ENCODE results near the gene CEP72.

Gene CEP72

DNA sequence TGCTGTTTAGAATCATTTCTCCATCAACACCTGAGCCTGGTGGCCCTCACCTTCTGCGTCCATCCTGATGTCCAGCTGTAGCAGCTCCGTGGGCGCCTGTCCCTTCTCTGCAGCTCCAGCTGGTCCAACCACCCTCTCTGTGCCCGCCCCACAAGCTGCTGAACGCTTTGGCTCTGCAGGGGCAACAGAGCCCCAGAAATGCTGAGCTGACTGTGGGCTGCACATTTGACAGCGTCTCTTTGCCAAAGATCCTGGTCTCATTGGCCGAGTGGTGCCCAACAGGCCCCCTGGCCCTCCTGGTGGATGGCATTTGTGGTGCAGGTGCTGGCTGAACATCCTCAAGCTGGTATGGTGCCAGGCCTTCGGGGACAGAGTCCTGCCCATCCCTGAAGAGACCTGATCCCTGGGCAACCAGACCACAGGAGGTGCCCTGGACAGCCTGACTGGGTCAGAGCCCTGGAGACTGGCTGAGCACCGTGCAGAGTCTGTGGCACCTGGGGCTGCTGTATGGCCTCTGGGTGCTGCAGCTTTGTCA lies 25.3 kb upstream of the CEP72 start:
- no peak for TF ChIP-seq GATA2 (IDR thresholded peaks at IDR 0.05; ENCODE audit: low read depth, low read length)
- no peak for TF ChIP-seq GATA3 (IDR thresholded peaks at IDR 0.05; ENCODE audit: low read depth, low read length)

GRCh38 chr5:587403-587802 lies 24.7 kb upstream of the CEP72 start:
- no peak for TF ChIP-seq GATA2 (IDR thresholded peaks at IDR 0.05; ENCODE audit: low read depth, low read length)
- no peak for TF ChIP-seq GATA3 (IDR thresholded peaks at IDR 0.05; ENCODE audit: low read depth, low read length)

DNA sequence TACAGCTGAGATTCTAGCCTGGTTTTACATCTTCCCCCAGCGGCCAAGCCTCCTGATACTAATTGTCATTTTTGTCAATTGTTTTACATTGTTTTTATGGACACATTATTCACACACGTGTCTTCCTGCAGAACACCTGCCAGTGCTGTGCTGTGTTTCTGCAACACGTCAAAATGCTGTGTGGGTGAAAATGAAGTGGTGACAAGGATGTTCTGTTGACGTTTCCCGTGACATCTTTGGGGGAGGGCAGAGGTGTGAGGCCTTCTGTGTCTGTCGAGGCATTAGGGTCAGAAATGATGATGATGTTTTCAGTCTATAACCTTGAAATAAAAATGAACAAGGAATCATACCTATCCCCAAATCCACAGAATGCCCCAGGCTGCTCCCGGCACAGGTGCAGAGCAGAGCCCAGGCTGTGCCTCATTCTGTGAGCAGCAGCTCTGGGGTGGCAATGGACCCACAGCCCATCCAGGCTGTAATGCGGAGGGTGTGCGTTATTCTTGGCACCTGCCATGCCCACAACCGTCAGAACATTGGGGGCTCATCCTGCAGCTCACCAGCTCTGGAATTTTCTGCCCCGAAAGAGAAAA lies 23.6 kb upstream of the CEP72 start:
- TF ChIP-seq GATA2 (IDR thresholded peaks at IDR 0.05; ENCODE audit: low read depth, low read length) (no peak), GATA3 (IDR thresholded peaks at IDR 0.05; ENCODE audit: low read depth, low read length) (no peak)

DNA sequence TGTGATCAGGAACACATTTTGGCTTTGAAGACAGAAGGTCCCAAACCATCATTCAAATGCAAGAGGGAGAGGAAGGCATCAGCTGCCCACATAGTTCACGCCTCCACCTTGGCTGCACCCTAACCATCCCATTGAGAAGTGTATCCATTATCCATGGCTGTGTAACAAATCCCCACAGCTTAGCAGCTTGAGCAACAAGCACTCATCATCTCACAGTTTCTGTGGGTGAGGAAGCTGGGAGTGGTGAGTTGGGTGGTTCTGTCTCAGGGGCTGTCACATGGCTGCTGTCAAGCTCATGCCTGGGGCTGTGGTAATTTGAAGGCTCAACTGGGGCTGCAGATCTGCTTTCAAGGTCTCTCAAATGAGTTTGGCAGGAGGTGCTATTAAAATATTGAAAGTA lies 23.0 kb upstream of the CEP72 start:
- TF ChIP-seq GATA2 (IDR thresholded peaks at IDR 0.05; ENCODE audit: low read depth, low read length) (no peak), GATA3 (IDR thresholded peaks at IDR 0.05; ENCODE audit: low read depth, low read length) (no peak)

GRCh38 chr5:589588-589987 lies 22.6 kb upstream of the CEP72 start:
- TF ChIP-seq GATA2 (IDR thresholded peaks at IDR 0.05; ENCODE audit: low read depth, low read length) (no peak), GATA3 (IDR thresholded peaks at IDR 0.05; ENCODE audit: low read depth, low read length) (no peak)

- TF ChIP-seq GATA3 (IDR thresholded peaks at IDR 0.05; ENCODE audit: low read depth, low read length): no peak
Measured at GRCh38 chr5:590346-590745, 21.8 kb upstream of the CEP72 start.

DNA sequence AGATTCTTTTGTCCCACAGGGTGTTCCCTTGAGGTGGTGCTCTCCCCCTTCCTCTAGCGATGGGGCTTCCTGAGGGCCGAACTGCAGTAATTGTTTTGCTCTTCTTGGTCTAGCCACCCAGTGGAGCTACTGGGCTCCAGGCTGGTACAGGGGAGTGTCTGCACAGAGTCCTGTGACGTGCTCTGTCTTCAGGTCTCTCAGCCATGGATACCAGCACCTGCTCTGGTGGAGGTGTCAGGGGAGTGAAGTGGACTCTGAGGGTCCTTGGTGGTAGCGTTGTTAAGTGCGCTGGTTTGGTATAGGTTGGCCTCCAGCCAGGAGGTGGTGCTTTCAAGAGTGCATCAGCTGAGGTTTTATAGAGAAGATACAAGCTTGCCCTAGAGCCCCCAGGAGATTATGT lies 20.4 kb upstream of the CEP72 start:
- TF ChIP-seq GATA3 (IDR thresholded peaks at IDR 0.05; ENCODE audit: low read depth, low read length): no peak
- TF ChIP-seq GATA2 (IDR thresholded peaks at IDR 0.05; ENCODE audit: low read depth, low read length): no peak

DNA sequence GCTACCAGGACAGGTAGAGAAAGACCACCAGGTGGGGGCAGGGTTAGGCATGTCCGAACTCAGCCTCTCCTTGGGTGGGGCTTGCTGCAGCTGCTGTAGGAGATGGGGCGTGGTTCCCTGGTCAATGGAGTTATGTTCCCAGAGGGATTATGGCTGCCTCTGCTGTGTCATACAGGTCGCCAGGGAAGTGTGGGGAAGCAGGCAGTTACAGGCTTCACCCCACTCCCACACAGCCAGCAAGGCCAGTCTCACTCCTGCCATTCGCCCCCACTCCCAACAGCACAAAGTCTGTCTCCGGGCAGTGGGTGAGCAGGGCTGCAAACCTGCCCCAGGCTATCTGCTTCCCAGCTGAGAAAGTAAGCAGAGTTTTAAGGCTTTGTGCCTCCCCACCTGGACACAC lies 20.0 kb upstream of the CEP72 start:
- TF ChIP-seq GATA2 (IDR thresholded peaks at IDR 0.05; ENCODE audit: low read depth, low read length): no peak
- TF ChIP-seq GATA3 (IDR thresholded peaks at IDR 0.05; ENCODE audit: low read depth, low read length): no peak

GRCh38 chr5:593511-593910 lies 18.6 kb upstream of the CEP72 start:
- no peak for TF ChIP-seq GATA2 (IDR thresholded peaks at IDR 0.05; ENCODE audit: low read depth, low read length)
- no peak for TF ChIP-seq GATA3 (IDR thresholded peaks at IDR 0.05; ENCODE audit: low read depth, low read length)

DNA sequence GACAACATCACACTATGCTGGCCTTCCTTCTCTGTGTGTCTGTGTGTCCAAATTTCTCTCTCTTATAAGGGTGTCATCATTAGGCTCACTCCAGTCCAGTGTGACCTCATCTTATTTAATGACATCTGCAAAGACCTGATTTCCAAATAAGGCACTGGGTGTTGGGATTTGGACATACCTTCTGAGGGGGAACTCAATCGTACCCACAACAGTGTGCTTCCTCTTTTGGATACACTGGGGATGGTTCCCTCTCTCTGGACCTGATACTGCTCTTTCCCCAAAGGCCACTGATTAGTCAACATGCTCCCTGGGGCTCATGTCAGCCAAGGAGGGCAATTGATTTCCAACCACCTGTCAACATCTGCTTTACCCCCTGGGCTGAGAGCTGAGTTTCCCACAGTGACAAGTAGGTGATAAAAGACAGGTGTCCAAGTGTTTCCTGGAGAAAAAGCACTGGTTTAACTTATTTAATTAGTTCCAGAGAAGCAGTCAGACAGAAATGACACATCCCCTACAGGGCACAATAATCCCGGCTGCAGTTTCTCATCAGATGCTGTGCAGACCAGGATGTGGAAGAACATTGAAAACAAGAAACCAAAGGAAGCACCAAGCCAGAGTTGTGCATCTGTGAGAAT lies 17.8 kb upstream of the CEP72 start:
- TF ChIP-seq GATA3 (IDR thresholded peaks at IDR 0.05; ENCODE audit: low read depth, low read length): no peak
- TF ChIP-seq GATA2 (IDR thresholded peaks at IDR 0.05; ENCODE audit: low read depth, low read length): no peak

- TF ChIP-seq GATA3 (IDR thresholded peaks at IDR 0.05; ENCODE audit: low read depth, low read length): no peak
- no peak for TF ChIP-seq GATA2 (IDR thresholded peaks at IDR 0.05; ENCODE audit: low read depth, low read length)
Measured at GRCh38 chr5:595285-595875, 16.8 kb upstream of the CEP72 start.

- no peak for TF ChIP-seq GATA2 (IDR thresholded peaks at IDR 0.05; ENCODE audit: low read depth, low read length)
- TF ChIP-seq GATA3 (IDR thresholded peaks at IDR 0.05; ENCODE audit: low read depth, low read length): no peak
Measured at GRCh38 chr5:597871-598563, 14.1 kb upstream of the CEP72 start.

GRCh38 chr5:598564-598890 lies 13.6 kb upstream of the CEP72 start:
- TF ChIP-seq GATA3 (IDR thresholded peaks at IDR 0.05; ENCODE audit: low read depth, low read length) (no peak), GATA2 (IDR thresholded peaks at IDR 0.05; ENCODE audit: low read depth, low read length) (no peak)

GRCh38 chr5:600886-601541 lies 11.1 kb upstream of the CEP72 start:
- TF ChIP-seq GATA2 (IDR thresholded peaks at IDR 0.05; ENCODE audit: low read depth, low read length): no peak
- no peak for TF ChIP-seq GATA3 (IDR thresholded peaks at IDR 0.05; ENCODE audit: low read depth, low read length)

All from SH-SY5Y (cell line).